Middle frontal gyrus (tissue), 1 donor: Measurements from ENCODE around the gene VSIR.

Source experiments
- DNase-seq: peaks from one replicate; pipeline ENCODE4 v3.0.0-alpha.2; 2015; ENCODE audit warnings: low spot score; ENCODE audit errors: extremely low spot score

VSIR gene

DNA sequence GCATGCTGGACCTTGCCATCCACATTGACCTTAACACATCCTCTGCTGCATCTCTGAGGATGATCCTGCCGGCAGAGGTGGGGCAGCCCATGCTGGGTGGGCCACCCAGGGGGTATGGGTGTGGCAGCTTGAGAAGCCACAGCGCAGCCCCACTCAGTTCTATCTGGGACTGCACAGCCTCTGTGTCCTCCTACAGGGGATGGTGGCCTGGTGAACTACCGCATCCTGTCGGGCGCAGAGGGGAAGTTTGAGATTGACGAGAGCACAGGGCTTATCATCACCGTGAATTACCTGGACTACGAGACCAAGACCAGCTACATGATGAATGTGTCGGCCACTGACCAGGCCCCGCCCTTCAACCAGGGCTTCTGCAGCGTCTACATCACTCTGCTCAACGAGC, 41.5 kb downstream of the VSIR start:
- DNase-seq, result no peak

DNA sequence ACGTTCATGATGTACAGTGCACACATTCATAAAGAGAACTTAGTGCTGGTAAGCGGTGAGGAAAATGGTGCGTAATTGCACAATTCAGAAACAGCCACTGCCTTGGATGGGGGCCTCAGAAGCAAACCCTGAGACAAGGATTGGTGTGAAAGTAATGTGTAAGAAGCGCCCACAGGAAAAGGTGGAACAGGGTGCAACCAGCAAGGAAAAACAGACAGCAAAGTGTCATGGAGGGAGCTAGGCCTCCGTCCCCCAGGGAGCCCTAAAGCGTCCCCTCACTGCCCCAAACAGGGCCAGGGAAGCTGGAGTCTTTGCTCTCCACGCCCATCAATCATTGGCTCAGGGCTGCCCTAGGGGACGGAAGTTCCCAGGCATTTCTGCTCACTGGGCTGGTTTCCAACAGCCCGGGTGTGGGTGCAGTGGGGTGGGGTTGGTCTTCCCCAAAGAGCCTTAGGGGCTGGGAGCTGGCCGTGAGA, 44.1 kb downstream of the VSIR start:
- DNase-seq, result no peak

DNA sequence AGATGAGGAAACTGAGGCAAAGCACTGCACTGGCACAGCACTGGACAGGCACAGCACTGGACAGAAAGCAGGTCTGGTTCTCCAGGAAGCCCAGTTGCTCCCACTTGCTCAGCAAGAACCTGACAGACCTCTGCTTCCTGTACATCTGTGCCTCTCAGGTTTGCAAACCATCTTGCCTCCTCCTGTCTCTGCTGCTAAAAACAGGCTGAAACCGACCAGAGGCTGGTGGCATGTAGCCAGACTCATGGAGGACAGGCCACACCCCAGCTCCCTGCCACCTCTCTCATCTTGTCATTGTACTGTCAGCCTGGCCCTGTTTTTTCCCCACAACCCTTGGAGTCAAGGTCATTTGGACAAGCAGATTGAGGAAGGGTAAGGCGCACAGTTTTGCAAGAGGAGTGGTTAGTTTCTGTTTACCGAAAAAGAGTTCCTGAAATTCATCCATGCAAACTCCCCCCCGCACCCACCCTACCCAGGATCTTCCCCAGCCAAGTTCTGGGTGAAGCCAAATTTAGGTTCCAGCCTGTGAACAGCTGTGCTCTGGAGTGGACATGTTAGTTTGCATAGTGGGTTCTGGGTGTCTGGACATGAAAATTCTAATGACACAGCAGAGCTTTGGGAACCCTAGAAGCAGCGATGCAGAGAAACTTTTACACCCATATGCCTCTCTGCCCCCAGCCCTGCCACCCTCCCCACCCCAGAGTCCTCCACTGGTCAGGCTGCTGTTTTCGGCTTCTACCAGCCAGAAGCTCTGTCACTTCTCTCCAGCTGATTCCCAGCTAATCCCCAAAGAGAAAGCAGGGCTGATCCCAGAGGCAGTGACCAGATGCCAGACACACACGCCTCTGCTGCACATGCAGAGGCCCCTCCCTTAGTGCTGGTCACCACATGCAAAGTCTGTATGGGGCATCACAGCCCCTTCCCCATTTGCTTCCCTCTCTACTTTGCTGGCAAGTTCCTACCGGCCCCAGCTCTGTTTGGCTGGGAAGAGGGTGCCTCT, 45.3 kb downstream of the VSIR start:
- DNase-seq, result no peak

DNA sequence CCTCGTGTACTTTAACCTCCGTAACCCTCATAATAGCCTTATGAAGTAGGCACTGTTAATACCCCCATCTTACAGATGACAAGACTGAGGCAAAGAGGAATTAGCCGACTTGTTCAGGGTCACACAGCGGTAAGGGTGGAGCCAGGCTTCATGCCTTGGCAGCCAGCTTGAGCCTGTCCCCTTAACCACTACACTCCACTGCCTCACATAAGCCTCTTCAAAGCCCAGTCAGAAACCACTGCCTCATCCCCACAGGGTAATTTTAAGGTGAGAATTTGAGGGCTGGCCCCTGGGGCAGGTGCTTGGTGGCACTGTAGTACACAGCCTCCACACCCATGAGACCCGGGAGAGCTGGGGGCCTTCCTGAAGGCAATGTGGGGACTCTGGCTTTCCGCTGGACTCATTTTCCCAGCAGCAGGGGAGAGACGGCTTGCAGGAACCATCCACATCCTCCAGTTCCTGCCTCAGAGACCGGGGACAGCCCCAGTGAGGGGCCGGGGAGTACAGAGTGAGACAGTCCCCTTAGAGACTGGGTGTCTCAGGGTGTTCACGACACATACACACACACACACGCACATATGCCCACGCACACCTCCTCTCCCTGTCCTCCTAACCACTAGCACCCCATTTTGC, 46.1 kb downstream of the VSIR start:
- no peak for DNase-seq

DNA sequence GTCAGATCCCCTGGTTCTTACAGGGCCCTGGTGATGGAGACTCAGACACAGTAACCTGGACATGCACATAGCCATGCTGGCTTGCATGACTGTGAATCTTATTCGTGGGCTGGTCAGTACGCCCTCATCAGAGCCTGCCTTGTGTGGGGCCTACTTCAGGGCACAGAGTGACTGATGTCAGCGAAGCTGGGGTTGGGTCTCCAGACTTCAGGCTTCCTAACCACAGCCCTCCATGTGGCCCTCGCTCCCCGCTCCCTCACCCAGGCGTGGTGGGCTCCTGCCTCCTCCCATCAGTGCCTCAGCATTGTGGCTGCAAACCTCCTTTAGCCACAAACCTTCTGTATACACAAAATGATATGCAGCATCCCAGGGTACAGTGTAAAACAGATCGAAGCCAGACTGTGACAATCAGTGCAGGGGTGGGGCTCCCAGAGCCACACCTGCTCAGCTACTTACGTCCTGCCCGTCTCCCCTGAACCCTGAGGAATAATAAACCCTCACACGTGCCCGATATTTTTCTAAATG, 46.7 kb downstream of the VSIR start:
- no peak for DNase-seq

DNA sequence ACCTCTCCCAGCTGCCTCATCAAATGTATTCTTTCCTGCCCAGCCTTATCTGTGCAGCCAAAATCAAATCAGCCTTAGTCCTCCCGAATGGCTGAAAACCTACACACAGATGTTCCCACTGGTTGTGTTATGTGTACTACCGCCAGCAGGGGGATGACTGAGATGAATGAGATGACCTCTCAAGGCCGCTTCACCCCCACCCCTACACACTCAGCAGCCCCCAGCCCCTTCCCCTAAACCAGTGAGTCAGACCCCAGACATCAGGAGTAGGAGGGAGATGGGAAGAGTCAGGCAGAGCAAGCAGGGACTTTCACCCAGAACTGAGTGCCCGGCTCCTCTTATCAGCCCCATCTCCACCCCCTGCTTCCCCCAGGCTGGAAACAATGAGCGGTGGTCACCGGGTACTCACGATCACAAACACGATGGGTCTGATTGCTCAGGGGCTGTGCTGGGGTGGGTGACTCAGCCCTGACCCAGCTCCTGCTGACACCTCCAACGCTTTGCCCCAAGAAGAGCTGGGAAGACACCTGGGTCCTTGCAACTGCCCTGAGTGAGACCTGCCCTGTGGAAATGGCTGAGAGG, 47.2 kb downstream of the VSIR start:
- DNase-seq, result no peak

DNA sequence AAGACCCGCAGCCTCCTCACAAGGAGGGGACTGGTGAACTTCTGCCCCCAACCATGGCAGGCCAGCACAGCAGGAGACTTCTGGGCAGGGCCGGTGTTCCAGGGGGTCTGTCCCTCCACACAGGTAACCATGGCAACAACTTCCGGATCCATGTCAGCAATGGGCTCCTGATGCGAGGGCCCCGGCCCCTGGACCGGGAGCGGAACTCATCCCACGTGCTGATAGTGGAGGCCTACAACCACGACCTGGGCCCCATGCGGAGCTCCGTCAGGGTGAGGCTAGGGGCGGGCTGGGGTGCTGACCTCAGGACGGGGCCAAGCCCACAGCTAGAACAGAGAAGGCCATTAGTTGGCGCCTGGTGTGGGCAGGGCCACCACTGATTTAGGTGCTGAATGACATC, 48.1 kb downstream of the VSIR start:
- DNase-seq, result no peak

DNA sequence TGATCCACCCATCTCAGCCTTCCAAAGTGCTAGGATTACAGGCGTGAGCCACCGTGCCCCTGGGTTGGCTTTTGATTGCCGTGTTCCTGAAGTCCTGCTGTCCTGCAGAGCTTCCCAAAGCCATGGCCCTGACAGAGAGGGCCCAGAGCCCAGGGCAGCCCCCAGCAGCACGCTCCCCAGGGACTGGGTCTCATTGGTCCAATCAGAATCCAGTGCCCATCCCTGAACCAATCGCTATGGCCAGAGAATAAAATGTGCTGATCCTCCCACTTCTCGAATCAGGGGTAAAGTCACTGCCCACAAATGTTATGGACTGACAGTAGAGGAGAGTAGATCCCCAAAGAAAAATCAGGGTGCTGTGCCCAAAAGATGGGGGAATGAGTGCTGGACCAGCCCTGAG, 48.8 kb downstream of the VSIR start:
- DNase-seq, result no peak

DNA sequence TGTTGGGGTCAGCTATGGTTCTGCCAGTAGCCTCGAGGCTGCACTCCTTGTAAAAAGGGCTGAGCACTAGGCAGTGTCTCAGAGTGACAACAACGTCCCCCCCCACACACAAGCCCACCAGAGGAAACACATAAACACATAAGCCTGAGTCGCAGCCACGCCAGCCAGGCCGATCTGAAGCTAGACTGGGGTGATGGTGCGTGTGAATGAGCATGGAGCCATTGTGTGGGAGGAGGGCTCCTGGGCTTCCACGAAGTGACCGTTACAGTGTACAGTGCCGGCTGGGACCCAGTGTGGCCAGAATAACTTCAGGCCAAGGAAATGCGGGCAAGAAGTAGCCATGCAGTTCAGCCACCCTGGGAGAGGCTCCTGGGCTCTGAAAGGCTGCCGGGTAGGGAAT, 50.0 kb downstream of the VSIR start:
- DNase-seq, result no peak

DNA sequence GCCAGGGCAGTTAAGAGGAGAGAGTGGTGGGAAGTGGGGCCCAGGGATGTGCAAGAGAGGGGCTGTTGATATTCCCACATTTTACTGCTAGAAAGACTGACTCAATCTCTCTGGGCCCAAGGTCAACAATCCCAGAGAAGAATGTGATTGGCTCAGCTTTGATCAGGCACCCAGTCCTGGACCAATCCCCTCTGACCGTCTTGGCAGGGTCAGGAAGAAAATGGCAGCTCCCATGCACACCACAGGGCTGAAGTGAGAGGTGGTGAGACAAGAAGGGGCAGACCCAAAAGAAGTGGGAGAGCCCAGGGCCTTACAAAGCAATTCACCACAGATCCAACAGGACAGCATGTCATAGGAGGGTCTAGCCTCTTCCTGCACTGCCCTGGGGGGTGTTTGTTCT, 50.5 kb downstream of the VSIR start:
- DNase-seq, result no peak

DNA sequence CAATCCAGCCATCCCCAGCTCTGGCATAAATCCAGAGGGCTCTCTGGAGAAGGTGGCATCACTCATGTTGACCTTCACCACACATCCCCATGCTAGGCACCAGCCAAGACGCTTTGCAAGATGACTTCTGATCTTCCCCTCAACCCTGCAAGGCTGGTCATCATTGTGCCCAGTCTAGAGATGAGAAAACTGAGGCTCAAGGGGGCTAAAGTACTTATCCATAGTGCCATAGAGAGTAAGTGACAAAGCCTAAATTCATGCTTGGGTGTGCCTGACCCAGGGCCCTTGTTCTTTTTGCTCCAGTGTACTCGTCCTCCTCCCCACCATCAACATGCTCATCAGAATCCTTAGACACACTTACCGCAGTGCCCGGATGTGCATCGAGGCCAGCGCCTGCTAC, 52.0 kb downstream of the VSIR start:
- no peak for DNase-seq

DNA sequence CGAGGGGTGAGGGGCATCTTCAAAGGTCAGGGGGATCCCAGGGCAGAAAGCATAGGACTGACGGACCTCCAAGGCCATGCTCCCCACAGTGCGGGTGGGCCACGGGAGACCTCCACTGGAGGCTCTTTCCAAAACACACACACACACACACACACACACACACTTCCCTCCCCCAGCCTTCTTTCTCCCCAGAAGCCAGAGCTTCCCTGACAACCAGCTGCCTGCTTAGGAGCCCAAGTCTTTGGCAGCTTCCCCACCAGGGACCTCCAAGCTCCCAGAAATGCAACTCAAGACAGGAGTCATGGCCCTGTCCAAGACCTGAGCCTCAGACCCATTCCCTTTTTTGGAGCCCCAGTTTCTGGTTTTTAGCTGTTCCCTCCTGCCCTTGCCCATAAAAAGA, 53.0 kb downstream of the VSIR start:
- DNase-seq, result no peak

DNA sequence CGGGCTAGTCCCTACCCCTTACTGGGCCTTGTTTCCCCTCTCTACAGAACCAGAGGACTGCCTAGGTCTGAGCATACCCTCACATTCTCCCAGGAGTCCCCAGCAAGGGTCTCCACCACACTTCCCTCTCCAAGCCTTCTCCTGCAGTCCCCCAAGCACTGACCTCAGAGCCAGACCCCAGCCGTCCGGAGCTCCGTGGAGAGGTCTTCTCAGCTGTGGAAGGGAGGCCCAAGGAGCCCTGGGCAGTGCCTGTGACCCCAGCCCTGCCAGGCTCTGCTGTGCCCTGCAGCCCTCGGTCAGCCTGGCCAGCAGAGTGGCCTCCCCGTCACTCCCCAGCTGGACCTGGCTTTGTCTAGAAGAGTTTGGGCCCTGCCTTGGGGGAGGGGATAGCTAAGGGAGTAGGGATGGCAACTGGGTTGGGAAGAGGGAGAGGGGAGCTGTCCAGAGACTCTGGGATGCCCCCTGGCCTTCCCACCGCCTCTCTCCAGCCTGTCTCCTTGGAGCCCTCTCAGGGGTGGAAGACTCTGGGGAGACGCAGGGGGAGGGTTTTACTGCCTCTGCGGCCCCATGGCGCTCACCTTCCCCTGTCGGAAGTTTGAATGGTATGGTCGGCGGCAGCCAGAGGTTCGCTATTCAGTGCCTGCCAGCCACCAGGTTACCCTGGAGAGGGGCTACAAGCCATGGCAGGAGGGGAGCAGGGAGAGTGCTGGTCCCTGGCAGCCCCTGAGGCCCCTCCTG, 53.7 kb downstream of the VSIR start, which contains the start of gene C10orf105:
TSS of gene C10orf105 (minus strand) at position 315 of the 738 bp plus-strand sequence. CDS start 3,441 bp downstream, outside the sequence.
- no peak for DNase-seq

DNA sequence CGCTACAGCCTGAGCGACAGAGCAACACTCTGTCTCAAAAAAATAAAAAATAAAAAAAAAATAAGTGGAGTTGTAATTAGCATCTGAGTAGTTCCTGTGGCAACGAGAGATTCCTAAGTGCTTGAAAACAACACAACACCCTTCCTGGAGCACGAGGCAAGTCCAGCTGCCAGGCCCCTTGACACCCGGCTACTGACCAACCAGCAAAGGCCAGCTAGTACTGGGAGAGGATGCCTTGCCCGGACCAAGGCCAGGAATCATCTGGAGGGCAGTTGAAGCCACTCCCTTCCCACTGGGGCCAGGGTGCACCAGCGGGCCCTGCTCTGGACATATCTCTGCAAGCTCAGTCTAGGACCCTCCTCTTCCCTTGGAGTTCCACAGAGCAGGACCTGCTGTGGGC, 54.3 kb downstream of the VSIR start:
- no peak for DNase-seq

DNA sequence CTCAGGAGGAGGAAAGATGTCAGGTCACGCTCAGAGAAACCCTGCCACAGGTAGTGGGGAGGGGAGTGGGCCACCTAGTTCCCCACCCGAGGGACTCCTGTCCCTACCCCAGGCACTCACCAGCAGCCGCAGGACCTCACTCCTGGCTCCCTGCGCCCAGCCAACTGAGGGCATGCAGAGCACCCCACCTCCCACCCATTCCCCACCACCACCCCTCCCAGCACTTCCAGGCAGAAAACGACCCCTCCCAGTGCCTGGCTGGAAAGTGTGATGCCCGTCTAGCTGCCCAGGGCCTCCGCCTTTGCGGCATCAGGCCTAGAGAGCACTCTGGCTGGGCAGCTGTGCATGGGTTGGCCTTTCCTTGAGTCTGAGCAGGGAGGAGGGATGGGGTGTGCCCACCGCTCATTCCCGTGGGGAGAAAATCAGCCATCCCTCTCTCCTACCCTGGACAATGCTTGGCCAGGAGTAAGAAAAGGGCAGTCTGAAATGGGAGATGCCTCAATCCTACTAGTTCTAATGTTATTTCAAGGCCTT, 55.1 kb downstream of the VSIR start:
- no peak for DNase-seq

DNA sequence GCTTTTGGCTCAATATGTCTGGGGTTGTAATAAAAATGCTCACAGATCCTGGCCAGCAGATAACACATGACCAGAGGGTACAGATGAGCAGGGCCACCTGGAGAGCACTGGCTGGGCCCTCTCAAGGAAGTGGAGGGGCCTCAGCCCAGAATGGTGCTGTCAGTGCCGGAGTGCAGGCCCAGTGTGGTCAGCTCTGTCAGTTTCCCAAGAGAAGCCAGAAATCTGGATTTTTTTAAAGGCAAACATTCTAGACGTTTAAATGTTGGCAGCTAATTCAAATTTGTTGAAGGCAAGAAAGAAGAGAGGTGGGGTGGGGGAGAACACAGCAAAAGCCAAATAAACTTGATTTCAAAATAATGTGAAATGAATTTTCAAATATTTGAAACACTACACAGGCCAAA, 55.8 kb downstream of the VSIR start:
- no peak for DNase-seq

DNA sequence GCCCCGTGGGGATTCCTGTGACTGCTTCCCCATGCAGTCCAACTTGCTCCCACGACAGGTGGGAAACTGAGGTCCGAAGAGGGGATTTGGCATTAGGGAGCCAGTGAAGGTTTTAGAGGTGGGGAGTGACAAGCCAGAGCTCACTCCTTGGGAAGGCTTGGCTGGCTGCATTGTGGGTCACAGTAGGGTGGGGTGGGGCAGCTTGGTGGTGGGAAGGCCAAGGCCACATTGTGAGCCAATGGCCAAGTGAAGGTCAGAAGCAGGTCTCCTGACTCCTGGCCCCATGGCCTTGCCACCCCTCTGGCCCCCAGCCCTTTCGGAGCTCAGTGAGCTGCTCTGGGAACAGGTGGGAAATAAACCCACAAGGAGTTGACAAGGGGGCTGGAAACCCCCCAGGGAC, 56.3 kb downstream of the VSIR start:
- no peak for DNase-seq

DNA sequence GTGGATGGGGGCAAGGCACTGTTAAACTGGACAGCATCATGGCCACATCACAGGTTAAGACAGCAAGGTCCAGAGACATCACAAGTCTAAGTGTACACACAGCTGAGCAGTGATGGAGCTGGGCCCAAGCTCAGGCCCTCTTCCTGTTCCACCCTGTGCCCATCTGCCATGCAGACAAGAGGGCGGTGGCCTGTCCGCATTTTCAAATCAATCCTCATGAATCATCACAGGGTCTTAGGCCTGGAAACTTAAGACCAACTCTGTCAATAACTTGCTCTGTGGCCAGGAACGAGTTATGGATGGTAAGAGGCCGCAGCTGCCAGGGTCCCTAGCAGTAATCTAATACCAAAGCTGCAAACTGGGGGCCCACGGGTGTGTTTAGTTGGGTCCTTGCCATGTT, 56.9 kb downstream of the VSIR start:
- no peak for DNase-seq

DNA sequence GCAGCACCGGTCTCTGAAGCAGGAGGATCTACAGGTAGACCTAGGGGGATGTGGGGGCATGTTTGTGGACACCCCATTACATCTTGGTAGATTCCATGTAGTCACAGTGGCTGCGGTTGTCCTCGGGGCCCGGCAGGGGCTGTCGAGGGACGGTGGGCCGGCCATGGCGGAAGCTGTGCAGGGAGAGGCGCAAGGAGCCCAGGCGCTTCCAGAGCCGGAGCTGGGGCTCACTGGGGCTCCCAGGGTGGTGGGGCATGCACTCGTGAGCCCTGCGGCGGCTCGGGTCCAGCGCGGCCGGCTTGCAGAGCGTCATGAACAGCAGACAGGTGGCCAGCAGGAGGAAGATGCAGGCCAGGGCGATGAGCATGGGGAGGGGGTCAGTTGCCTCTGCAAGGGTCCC, 57.5 kb downstream of the VSIR start:
- no peak for DNase-seq

DNA sequence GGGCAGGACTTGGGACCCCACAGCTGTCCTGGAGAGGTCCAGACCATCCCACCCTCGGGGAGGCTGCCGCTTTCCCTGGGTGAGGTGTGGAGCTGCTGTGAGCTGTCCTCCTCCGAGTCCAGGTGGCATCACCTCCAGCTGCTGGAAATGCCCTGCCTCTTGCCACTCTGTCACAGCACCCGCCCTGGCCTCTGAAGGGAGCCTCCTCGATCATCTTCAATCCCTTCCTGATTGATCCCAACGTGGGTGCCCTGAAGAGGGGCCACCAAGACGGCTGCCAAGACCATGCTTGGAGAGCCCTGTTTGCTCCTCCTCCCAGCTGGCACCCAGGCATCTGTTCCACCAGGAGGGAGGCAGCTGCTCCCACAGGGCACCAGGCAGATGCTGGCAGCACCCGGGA, 58.3 kb downstream of the VSIR start:
- no peak for DNase-seq

DNA sequence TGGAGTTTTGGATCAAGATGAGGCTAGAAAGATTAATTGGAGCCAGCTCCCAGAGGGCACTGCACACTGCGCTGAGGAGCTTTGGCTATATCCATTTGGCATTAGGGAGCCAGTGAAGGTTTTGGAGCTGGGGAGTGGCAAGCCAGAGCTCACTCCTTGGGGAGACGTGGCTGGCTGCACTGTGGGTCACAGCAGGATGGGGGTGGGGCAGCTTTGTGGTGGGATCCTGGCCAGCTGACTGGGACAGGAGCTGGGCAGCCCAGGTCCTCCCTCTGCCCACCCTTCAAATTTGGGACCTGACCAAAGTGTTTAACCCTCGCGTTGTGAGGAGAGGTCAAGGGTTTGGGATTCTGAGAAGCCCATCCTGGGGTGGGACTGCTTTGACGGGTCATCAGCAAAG, 58.7 kb downstream of the VSIR start:
- DNase-seq, result no peak
